Measurements from ENCODE around the gene RCAN1. TPM values are rescaled to one million over a fixed set of nuclear protein-coding genes. Genes with fewer than 3 reads are reported as not detected.

RCAN1 gene
- total and polyA plus RNA-seq, 2 of the 13 experiments (the other 11 are each of a cell fraction or from before 2014, with no cell fraction given): 9.4 to 34.1 TPM

DNA sequence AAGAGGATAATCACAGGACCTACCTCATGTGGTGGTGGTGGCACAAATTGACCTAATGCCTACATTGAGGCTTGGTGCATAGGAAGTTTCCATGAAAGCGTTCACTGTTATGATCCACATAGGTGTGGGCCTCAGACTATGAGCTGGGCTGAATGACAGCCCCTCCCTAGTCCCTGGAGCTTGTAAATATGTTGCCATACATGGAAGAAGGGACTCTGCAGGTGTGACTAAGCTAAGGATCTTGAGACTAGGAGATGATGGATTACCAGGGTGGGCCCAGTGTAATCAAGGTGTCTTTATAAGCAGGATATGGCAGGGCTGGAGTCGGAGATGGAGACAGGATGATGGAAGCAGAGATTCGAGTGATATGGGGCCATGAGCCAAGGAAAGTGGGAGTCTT, 71.9 kb downstream of the RCAN1 start:
- FAIRE-seq (no peak), DNase-seq (ENCODE audit: low spot score) (no peak), ATAC-seq (no peak)
- BruUV-seq (replicated peaks): no TSS peak
- Histone ChIP-seq H3K4me1 (ENCODE audit: insufficient read depth, low read length) (peaks cover 28% of the 10 kb centered on the region), H3K79me2 (ENCODE audit: insufficient read depth, low read length) (no peaks in the 10 kb centered on the region), H3K4me2 (ENCODE audit: low read depth, low read length) (no peak overlapping the region), H3K27me3 (ENCODE audit: control insufficient read depth in 1 of 2, insufficient read depth in 2 of 2, low read length in 2 of 2) (no peaks in the 10 kb centered on the region), H3K9ac (ENCODE audit: insufficient read depth, low read depth, low read length) (no peak overlapping the region), H3K9me3 (ENCODE audit: low read length) (no peaks in the 10 kb centered on the region), H4K20me1 (ENCODE audit: insufficient read depth, low read length) (no peaks in the 10 kb centered on the region), H3K4me3 (replicated peaks in 1 of 3; ENCODE audit: insufficient read depth in 1 of 3, low read depth in 2 of 3, low read length in 3 of 3) (no peak overlapping the region), H2AFZ (ENCODE audit: low read length) (no peak overlapping the region), H3K36me3 (replicated peaks in 1 of 2; ENCODE audit: control insufficient read depth in 1 of 2, insufficient read depth in 2 of 2, low read length in 2 of 2) (no peaks in the 10 kb centered on the region), H3K27ac (ENCODE audit: extremely low read length, insufficient read depth, low read length) (no peak overlapping the region)
- TF ChIP-seq SP140L (CRISPR knock-in tag; IDR thresholded peaks at IDR 0.05; ENCODE audit: borderline replicate concordance) (no peak), ZNF274 (CRISPR knock-in tag; IDR thresholded peaks at IDR 0.05) (no peak)
- ChIA-PET POLR2A (interaction anchor here (5.9 kb wide), 1 partner anchor 19 kb away, joined by 120 read pairs; no protein-coding TSS in a partner anchor), CTCF (ENCODE audit: low intra/inter-chr PET ratio, low total read pairs) (interaction anchor here (0.9 to 2.4 kb wide), 2 partner anchors 31 to 33 kb away, joined by 3 to 29 read pairs; partner anchors contain the start of gene KCNE1)
- intact Hi-C loops (cut with micrococcal nuclease; ENCODE audit: unreplicated experiment): no loop called here
- in situ Hi-C loops (cut with HindIII; ENCODE audit: extremely low pct_ligation_motif_present, low pct_unique_long_range_greater_than_20kb): no loop called here
- 57% methylated on average over 3 of the region's 3 CpGs for WGBS (ENCODE audit: low lambda C conversion rate)

- 100% methylated on average over 5 of the region's 5 CpGs for WGBS (ENCODE audit: low lambda C conversion rate)
- POLR2A ChIA-PET: interaction anchor here (5.9 kb wide), 1 partner anchor 16 kb away, joined by 120 read pairs; no protein-coding TSS in a partner anchor
- CTCF ChIA-PET (ENCODE audit: low intra/inter-chr PET ratio, low total read pairs): no interaction called here
- no peak for TF ChIP-seq BHLHE40 (IDR thresholded peaks at IDR 0.05; ENCODE audit: low read length)
- TF ChIP-seq ZBTB3 (CRISPR knock-in tag; IDR thresholded peaks at IDR 0.05; ENCODE audit: borderline replicate concordance, low read depth): no peak
- peak; percentile 36; the same call in 1 of the 2 replicates for TF ChIP-seq MAFF (IDR thresholded peaks at IDR 0.05; ENCODE audit: low read depth, low read length)
- TF ChIP-seq, protein P1, sequence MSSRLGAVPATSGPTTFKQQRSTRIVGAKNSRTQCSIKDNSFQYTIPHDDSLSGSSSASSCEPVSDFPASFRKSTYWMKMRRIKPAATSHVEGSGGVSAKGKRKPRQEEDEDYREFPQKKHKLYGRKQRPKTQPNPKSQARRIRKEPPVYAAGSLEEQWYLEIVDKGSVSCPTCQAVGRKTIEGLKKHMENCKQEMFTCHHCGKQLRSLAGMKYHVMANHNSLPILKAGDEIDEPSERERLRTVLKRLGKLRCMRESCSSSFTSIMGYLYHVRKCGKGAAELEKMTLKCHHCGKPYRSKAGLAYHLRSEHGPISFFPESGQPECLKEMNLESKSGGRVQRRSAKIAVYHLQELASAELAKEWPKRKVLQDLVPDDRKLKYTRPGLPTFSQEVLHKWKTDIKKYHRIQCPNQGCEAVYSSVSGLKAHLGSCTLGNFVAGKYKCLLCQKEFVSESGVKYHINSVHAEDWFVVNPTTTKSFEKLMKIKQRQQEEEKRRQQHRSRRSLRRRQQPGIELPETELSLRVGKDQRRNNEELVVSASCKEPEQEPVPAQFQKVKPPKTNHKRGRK (CRISPR knock-in tag; IDR thresholded peaks at IDR 0.05): no peak
- TF ChIP-seq HDAC1 (CRISPR knock-in tag; IDR thresholded peaks at IDR 0.05): no peak
- TF ChIP-seq ZNF549 (CRISPR knock-in tag; IDR thresholded peaks at IDR 0.05): no peak
- TF ChIP-seq RFX5 (IDR thresholded peaks at IDR 0.05; ENCODE audit: low read depth, low read length): no peak
- no peak for TF ChIP-seq HDAC2 (CRISPR knock-in tag; IDR thresholded peaks at IDR 0.05)
- no peak for TF ChIP-seq TSC22D2 (CRISPR knock-in tag; IDR thresholded peaks at IDR 0.05; ENCODE audit: borderline replicate concordance)
- no peak for TF ChIP-seq JUN (CRISPR knock-in tag; IDR thresholded peaks at IDR 0.05)
- TF ChIP-seq ZNF230 (CRISPR knock-in tag; IDR thresholded peaks at IDR 0.05): no peak
- TF ChIP-seq MAFK (conservative IDR thresholded peaks at IDR 0.05 in 1 of 2, IDR thresholded peaks at IDR 0.05 in 1 of 2; ENCODE audit: low read length in 2 of 2): peak; percentile 22 to 27; a peak in 2 of 4 replicates
- Histone ChIP-seq H2AFZ (ENCODE audit: low read length) (no peak overlapping the region), H3K4me1 (ENCODE audit: insufficient read depth, low read length) (peaks cover 29% of the 10 kb centered on the region), H3K9me3 (ENCODE audit: low read length) (no peaks in the 10 kb centered on the region), H3K4me2 (ENCODE audit: low read depth, low read length) (no peak overlapping the region), H3K36me3 (replicated peaks in 1 of 2; ENCODE audit: control insufficient read depth in 1 of 2, insufficient read depth in 2 of 2, low read length in 2 of 2) (no peaks in the 10 kb centered on the region), H4K20me1 (ENCODE audit: insufficient read depth, low read length) (no peaks in the 10 kb centered on the region), H3K79me2 (ENCODE audit: insufficient read depth, low read length) (no peaks in the 10 kb centered on the region), H3K27me3 (ENCODE audit: control insufficient read depth in 1 of 2, insufficient read depth in 2 of 2, low read length in 2 of 2) (no peaks in the 10 kb centered on the region), H3K9ac (ENCODE audit: insufficient read depth, low read depth, low read length) (no peak overlapping the region), H3K4me3 (replicated peaks in 1 of 3; ENCODE audit: insufficient read depth in 1 of 3, low read depth in 2 of 3, low read length in 3 of 3) (no peak overlapping the region), H3K27ac (ENCODE audit: extremely low read length, insufficient read depth, low read length) (no peak overlapping the region)
- intact Hi-C loops (cut with micrococcal nuclease; ENCODE audit: unreplicated experiment): no loop called here
- FAIRE-seq: no peak
- no peak for ATAC-seq
- BruUV-seq (replicated peaks): no TSS peak
- in situ Hi-C loops (cut with HindIII; ENCODE audit: extremely low pct_ligation_motif_present, low pct_unique_long_range_greater_than_20kb): no loop called here
- no peak for DNase-seq (ENCODE audit: low spot score)
These were observed 74.7 kb downstream of the RCAN1 start for GRCh38 chr21:34540206-34540605.

All from HepG2 (cell line).